Gastroesophageal sphincter (tissue), 3 donors: ENCODE results near the gene FAM114A1.

ENCODE experiments used
- CTCF ChIP-seq, 4 experiments: fragments of 200-600 bp in 2 of 4; fragments of 450-650 bp in 2 of 4; sonication (generic) in 1 of 4; IDR thresholded peaks; one replicate each; pipeline ENCODE4 v1.5.1; 2017 to 2019; ENCODE audit warnings: antibody characterized with exemption in 4 of 4, mild to moderate bottlenecking in 2 of 4, moderate library complexity in 2 of 4
- POLR2A ChIP-seq, 2 donors: fragments of 450-650 bp; IDR thresholded peaks; one replicate each; pipeline ENCODE4 v1.6.1; 2017; ENCODE audit warnings: antibody characterized with exemption in 2 of 2, mild to moderate bottlenecking in 2 of 2, moderate library complexity in 1 of 2

- TF ChIP-seq CTCF (IDR thresholded peaks at IDR 0.05), result no peak
- TF ChIP-seq POLR2A (IDR thresholded peaks at IDR 0.05), result no peak
Measured at GRCh38 chr4:38919494-38919893, 51.9 kb downstream of the FAM114A1 start.
